ENCODE data around the gene KRTAP26-1. TPM values are rescaled to one million over a fixed set of nuclear protein-coding genes. Genes with fewer than 3 reads are reported as not detected.

The KRTAP26-1 gene
- total and polyA plus RNA-seq, 2 experiments from 2014 or later = not detected

DNA sequence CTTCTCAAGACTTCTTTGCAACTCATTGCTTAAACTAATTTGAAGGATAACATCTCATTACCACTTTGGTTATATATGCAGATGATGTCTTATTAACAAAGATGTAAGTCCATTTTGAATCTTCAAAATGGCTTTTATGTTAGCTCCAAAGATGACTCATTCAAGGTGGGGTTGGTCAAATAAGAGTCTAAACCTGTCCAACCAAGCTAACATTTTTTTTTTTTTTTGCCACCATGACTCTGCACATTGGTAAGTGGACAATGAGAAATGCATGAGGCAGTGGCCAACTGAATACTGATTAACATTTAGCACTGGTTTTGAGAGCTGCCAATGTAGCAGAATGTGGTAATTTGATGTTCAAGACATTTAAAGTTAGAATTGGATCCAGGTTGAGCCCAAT is 17.7 kb upstream of the KRTAP26-1 start:
- Histone ChIP-seq H3K9me2 (ENCODE audit: insufficient read depth) (no peaks in the 10 kb centered on the region), H3K4me3 (no peak overlapping the region), H3F3A (replicated peaks; ENCODE audit: low read depth) (no peaks in the 10 kb centered on the region), H3K79me2 (replicated peaks; ENCODE audit: insufficient read depth) (no peaks in the 10 kb centered on the region), H3K27me3 (ENCODE audit: insufficient read depth) (no peaks in the 10 kb centered on the region), H3K36me3 (ENCODE audit: insufficient read depth) (no peaks in the 10 kb centered on the region), H2AFZ (no peak overlapping the region), H3K4me1 (ENCODE audit: insufficient read depth) (no peaks in the 10 kb centered on the region), H3K4me2 (no peak overlapping the region), H3K27ac (ENCODE audit: low read depth) (no peak overlapping the region), H4K20me1 (replicated peaks; ENCODE audit: insufficient read depth) (no peaks in the 10 kb centered on the region)
- Mint-ChIP-seq H3K4me3 (no peak overlapping the region), H3K27ac (no peak overlapping the region), H3K9me3 (no peaks in the 10 kb centered on the region), H3K4me1 (no peaks in the 10 kb centered on the region), H3K27me3 (ENCODE audit: insufficient read depth, low read depth, poor library complexity) (no peaks in the 10 kb centered on the region), H3K36me3 (ENCODE audit: low read depth) (no peaks in the 10 kb centered on the region)
- DNase-seq (ENCODE audit: low spot score) (no peak), ATAC-seq (no peak)
- TF ChIP-seq ZNF331 (CRISPR knock-in tag; IDR thresholded peaks at IDR 0.05; ENCODE audit: low read depth) (no peak), ZNF114 (CRISPR knock-in tag; IDR thresholded peaks at IDR 0.05) (no peak), CREB1 (CRISPR knock-in tag; IDR thresholded peaks at IDR 0.05; ENCODE audit: low read depth) (no peak)
- TF ChIP-seq, protein P1, sequence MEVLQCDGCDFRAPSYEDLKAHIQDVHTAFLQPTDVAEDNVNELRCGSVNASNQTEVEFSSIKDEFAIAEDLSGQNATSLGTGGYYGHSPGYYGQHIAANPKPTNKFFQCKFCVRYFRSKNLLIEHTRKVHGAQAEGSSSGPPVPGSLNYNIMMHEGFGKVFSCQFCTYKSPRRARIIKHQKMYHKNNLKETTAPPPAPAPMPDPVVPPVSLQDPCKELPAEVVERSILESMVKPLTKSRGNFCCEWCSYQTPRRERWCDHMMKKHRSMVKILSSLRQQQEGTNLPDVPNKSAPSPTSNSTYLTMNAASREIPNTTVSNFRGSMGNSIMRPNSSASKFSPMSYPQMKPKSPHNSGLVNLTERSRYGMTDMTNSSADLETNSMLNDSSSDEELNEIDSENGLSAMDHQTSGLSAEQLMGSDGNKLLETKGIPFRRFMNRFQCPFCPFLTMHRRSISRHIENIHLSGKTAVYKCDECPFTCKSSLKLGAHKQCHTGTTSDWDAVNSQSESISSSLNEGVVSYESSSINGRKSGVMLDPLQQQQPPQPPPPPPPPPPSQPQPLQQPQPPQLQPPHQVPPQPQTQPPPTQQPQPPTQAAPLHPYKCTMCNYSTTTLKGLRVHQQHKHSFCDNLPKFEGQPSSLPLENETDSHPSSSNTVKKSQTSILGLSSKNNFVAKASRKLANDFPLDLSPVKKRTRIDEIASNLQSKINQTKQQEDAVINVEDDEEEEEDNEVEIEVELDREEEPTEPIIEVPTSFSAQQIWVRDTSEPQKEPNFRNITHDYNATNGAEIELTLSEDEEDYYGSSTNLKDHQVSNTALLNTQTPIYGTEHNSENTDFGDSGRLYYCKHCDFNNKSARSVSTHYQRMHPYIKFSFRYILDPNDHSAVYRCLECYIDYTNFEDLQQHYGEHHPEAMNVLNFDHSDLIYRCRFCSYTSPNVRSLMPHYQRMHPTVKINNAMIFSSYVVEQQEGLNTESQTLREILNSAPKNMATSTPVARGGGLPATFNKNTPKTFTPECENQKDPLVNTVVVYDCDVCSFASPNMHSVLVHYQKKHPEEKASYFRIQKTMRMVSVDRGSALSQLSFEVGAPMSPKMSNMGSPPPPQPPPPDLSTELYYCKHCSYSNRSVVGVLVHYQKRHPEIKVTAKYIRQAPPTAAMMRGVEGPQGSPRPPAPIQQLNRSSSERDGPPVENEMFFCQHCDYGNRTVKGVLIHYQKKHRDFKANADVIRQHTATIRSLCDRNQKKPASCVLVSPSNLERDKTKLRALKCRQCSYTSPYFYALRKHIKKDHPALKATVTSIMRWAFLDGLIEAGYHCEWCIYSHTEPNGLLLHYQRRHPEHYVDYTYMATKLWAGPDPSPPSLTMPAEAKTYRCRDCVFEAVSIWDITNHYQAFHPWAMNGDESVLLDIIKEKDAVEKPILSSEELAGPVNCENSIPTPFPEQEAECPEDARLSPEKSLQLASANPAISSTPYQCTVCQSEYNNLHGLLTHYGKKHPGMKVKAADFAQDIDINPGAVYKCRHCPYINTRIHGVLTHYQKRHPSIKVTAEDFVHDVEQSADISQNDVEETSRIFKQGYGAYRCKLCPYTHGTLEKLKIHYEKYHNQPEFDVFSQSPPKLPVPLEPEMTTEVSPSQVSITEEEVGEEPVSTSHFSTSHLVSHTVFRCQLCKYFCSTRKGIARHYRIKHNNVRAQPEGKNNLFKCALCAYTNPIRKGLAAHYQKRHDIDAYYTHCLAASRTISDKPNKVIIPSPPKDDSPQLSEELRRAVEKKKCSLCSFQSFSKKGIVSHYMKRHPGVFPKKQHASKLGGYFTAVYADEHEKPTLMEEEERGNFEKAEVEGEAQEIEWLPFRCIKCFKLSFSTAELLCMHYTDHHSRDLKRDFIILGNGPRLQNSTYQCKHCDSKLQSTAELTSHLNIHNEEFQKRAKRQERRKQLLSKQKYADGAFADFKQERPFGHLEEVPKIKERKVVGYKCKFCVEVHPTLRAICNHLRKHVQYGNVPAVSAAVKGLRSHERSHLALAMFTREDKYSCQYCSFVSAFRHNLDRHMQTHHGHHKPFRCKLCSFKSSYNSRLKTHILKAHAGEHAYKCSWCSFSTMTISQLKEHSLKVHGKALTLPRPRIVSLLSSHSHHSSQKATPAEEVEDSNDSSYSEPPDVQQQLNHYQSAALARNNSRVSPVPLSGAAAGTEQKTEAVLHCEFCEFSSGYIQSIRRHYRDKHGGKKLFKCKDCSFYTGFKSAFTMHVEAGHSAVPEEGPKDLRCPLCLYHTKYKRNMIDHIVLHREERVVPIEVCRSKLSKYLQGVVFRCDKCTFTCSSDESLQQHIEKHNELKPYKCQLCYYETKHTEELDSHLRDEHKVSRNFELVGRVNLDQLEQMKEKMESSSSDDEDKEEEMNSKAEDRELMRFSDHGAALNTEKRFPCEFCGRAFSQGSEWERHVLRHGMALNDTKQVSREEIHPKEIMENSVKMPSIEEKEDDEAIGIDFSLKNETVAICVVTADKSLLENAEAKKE (CRISPR knock-in tag; IDR thresholded peaks at IDR 0.05) = no peak

DNA sequence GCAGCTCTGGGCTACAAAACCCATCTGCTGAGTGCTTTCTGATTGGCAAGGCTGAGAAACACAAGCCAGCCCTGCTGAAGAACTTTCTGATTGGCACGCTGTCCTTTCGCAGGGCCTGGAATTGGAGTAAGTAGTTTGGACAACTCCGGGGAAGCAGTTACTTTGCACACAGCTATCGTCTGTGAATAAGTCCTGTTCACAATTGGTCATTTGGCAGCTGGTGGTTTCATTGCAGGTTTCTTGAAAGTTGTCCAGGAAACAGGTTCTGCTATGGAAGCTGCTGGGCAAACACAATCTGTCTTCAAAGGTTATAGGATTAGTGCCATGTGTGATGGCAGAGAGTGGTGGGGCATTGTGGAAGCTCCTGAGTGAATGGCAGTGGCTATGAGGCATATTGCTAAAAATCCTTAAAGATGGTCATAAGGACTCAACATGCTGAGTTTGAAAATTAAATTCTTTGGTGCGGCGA is 17.2 kb upstream of the KRTAP26-1 start, which contains the start of gene KRTAP27-1:
TSS of gene KRTAP27-1 (minus strand) at position 419 of the 469 bp plus-strand sequence. CDS start at position 393, 26 bp downstream.
- ATAC-seq = no peak
- Histone ChIP-seq H3K4me3 (no peak within 1 kb of the TSS), H3F3A (replicated peaks; ENCODE audit: low read depth) (no peaks in the 10 kb centered on the region), H3K27ac (ENCODE audit: low read depth) (no peak within 1 kb of the TSS), H3K27me3 (ENCODE audit: insufficient read depth) (no peaks in the 10 kb centered on the region), H3K9me2 (ENCODE audit: insufficient read depth) (no peaks in the 10 kb centered on the region), H4K20me1 (replicated peaks; ENCODE audit: insufficient read depth) (no peaks in the 10 kb centered on the region), H3K36me3 (ENCODE audit: insufficient read depth) (no peaks in the 10 kb centered on the region), H3K4me2 (no peak within 1 kb of the TSS), H3K4me1 (ENCODE audit: insufficient read depth) (no peaks in the 10 kb centered on the region), H3K79me2 (replicated peaks; ENCODE audit: insufficient read depth) (no peaks in the 10 kb centered on the region), H2AFZ (no peak within 1 kb of the TSS)
- Mint-ChIP-seq H3K4me3 (no peak within 1 kb of the TSS), H3K27ac (no peak within 1 kb of the TSS), H3K9me3 (no peaks in the 10 kb centered on the region), H3K4me1 (no peaks in the 10 kb centered on the region), H3K36me3 (ENCODE audit: low read depth) (no peaks in the 10 kb centered on the region), H3K27me3 (ENCODE audit: insufficient read depth, low read depth, poor library complexity) (no peaks in the 10 kb centered on the region)
- no peak for DNase-seq (ENCODE audit: low spot score)
- TF ChIP-seq, protein P2, sequence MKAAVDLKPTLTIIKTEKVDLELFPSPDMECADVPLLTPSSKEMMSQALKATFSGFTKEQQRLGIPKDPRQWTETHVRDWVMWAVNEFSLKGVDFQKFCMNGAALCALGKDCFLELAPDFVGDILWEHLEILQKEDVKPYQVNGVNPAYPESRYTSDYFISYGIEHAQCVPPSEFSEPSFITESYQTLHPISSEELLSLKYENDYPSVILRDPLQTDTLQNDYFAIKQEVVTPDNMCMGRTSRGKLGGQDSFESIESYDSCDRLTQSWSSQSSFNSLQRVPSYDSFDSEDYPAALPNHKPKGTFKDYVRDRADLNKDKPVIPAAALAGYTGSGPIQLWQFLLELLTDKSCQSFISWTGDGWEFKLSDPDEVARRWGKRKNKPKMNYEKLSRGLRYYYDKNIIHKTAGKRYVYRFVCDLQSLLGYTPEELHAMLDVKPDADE (IDR thresholded peaks at IDR 0.05) = no peak
